ENCODE data around the gene CBARP. TPM values are rescaled to one million over a fixed set of nuclear protein-coding genes. Genes with fewer than 3 reads are reported as not detected.

Gene CBARP
- total RNA-seq, 4 donors from 2014 or later: 8.1 to 16.7 (median 13.6) TPM

- intact Hi-C loops (cut with DNase I; ENCODE audit: low total_unique reads): no loop called here
- DNase-seq (ENCODE audit: low spot score in 2 of 2): no peak
- no peak overlapping the region for H3K4me3 ChIP-seq (ENCODE audit: low read depth, poor library complexity, severe bottlenecking)
- WGBS, 2 donors: 73% methylated on average over 12 of the region's 12 CpGs
- TF ChIP-seq CTCF (IDR thresholded peaks at IDR 0.05): no peak
- TF ChIP-seq POLR2A (IDR thresholded peaks at IDR 0.05): no peak
These were observed 21.0 kb downstream of the CBARP start for GRCh38 chr19:1216756-1217155.

GRCh38 chr19:1214862-1215731 lies 22.7 kb downstream of the CBARP start:
- TF ChIP-seq POLR2A (IDR thresholded peaks at IDR 0.05) (no peak), CTCF (IDR thresholded peaks at IDR 0.05) (no peak)
- no peak for DNase-seq (ENCODE audit: low spot score in 2 of 2)
- intact Hi-C loops (cut with DNase I; ENCODE audit: low total_unique reads): no loop called here
- no peak overlapping the region for H3K4me3 ChIP-seq (ENCODE audit: low read depth, poor library complexity, severe bottlenecking)
- 78 to 82% methylated on average over 21 to 26 of the region's 26 CpGs for WGBS, 2 donors

- 40 to 49% methylated on average over 18 to 21 of the region's 21 CpGs for WGBS, 2 donors
- no peak for DNase-seq (ENCODE audit: low spot score in 2 of 2)
- TF ChIP-seq POLR2A (IDR thresholded peaks at IDR 0.05) (no peak), CTCF (IDR thresholded peaks at IDR 0.05) (no peak)
- intact Hi-C loops (cut with DNase I; ENCODE audit: low total_unique reads): no loop called here
- H3K4me3 ChIP-seq (ENCODE audit: low read depth, poor library complexity, severe bottlenecking): no peak overlapping the region
These were observed 23.4 kb downstream of the CBARP start for GRCh38 chr19:1214299-1214861.

GRCh38 chr19:1213391-1214286 lies 24.2 kb downstream of the CBARP start:
- H3K4me3 ChIP-seq (ENCODE audit: low read depth, poor library complexity, severe bottlenecking): no peak overlapping the region
- intact Hi-C loops (cut with DNase I; ENCODE audit: low total_unique reads): no loop called here
- DNase-seq (ENCODE audit: low spot score in 2 of 2): peak in 1 of 2 donors; percentile 63
- 45 to 48% methylated on average over 35 of the region's 39 CpGs for WGBS, 2 donors
- TF ChIP-seq POLR2A (IDR thresholded peaks at IDR 0.05): no peak
- TF ChIP-seq CTCF (IDR thresholded peaks at IDR 0.05): no peak

GRCh38 chr19:1211494-1212234 lies 26.1 kb downstream of the CBARP start:
- intact Hi-C loops (cut with DNase I; ENCODE audit: low total_unique reads): no loop called here
- no peak overlapping the region for H3K4me3 ChIP-seq (ENCODE audit: low read depth, poor library complexity, severe bottlenecking)
- WGBS, 2 donors: 63 to 68% methylated on average over 30 to 33 of the region's 33 CpGs
- DNase-seq (ENCODE audit: low spot score in 2 of 2): no peak
- TF ChIP-seq CTCF (IDR thresholded peaks at IDR 0.05): no peak
- TF ChIP-seq POLR2A (IDR thresholded peaks at IDR 0.05): no peak
